Fibroblast of skin of scalp (primary cell): Measurements from ENCODE around the gene UEVLD. TPM values are rescaled to one million over a fixed set of nuclear protein-coding genes. Genes with fewer than 3 reads are reported as not detected.
"Not testable (repeated sequence)": the region's sequence is repeated elsewhere in the genome, so short reads cannot be mapped to it uniquely, and the experiment has no call there.

ENCODE experiments used
- DNase-seq: peaks from one replicate; pipeline ENCODE4 v3.0.0-alpha.2; 2013
- polyA plus RNA-seq, 2 experiments: library from polyadenylated mRNA; unstranded; fragments of 120-200 nt; gene quantifications; one replicate each; pipeline ENCODE4 v1.2.1, GENCODE V29; 2013; ENCODE audit not compliant: insufficient read length in 2 of 2

UEVLD gene
- polyA plus RNA-seq (2013, experiment 1 of 2; ENCODE audit: insufficient read length): 19.1 TPM
- polyA plus RNA-seq (2013, experiment 2 of 2; ENCODE audit: insufficient read length): 16.4 TPM

- peak; percentile 91 for DNase-seq
These were observed at the start of gene UEVLD for GRCh38 chr11:18588297-18589252. Gene UEVLD, minus strand, starts transcription at chr11:18588734. Its CDS starts 80 bp downstream, at chr11:18588654.

- DNase-seq: peak; percentile 100
These were observed 45.9 kb upstream of the UEVLD start, which contains the start of gene SPTY2D1 for GRCh38 chr11:18634140-18635032. Gene SPTY2D1, minus strand, starts transcription at chr11:18634342. Its CDS starts 85 bp downstream, at chr11:18634257.

- peak; percentile 48 for DNase-seq
These were observed 45.0 kb upstream of the UEVLD start for GRCh38 chr11:18633256-18634139.

GRCh38 chr11:18632841-18633240 lies 44.3 kb upstream of the UEVLD start:
- no peak for DNase-seq

- DNase-seq: no peak
These were observed 35.6 kb upstream of the UEVLD start for GRCh38 chr11:18624161-18624560.

GRCh38 chr11:18623707-18624106 lies 35.2 kb upstream of the UEVLD start:
- DNase-seq: no peak

- DNase-seq: peak; percentile 22
These were observed 29.9 kb upstream of the UEVLD start for GRCh38 chr11:18618342-18619025.

- peak; percentile 38 for DNase-seq
These were observed 29.3 kb upstream of the UEVLD start for GRCh38 chr11:18617688-18618341.

- no peak for DNase-seq
These were observed 27.3 kb upstream of the UEVLD start for GRCh38 chr11:18615628-18616392.

GRCh38 chr11:18614667-18615066 lies 26.1 kb upstream of the UEVLD start:
- DNase-seq: no peak

GRCh38 chr11:18612394-18612793 lies 23.9 kb upstream of the UEVLD start:
- DNase-seq: no peak

- no peak for DNase-seq
These were observed 22.7 kb upstream of the UEVLD start for GRCh38 chr11:18611196-18611595.

- DNase-seq: no peak
These were observed 19.8 kb upstream of the UEVLD start for GRCh38 chr11:18608376-18608775.

- DNase-seq: no peak
These were observed 12.5 kb upstream of the UEVLD start for GRCh38 chr11:18600915-18601569.

- DNase-seq: peak; percentile 16
These were observed 11.3 kb upstream of the UEVLD start, which contains the start of gene MISFA for GRCh38 chr11:18599739-18600230. Gene MISFA, plus strand, starts transcription at chr11:18599789. Its CDS starts 140 bp downstream, at chr11:18599929.

GRCh38 chr11:18594999-18595749 lies 6.6 kb upstream of the UEVLD start:
- no peak for DNase-seq

- DNase-seq: not testable (repeated sequence)
These were observed 5.6 kb upstream of the UEVLD start for GRCh38 chr11:18594088-18594487.

GRCh38 chr11:18590571-18590970 lies 2.0 kb upstream of the UEVLD start:
- no peak for DNase-seq
